Upper lobe of right lung (tissue), 1 donor: ENCODE measurements around the gene KCNQ5. TPM values are rescaled to one million over a fixed set of nuclear protein-coding genes. Genes with fewer than 3 reads are reported as not detected.

ENCODE experiments used
- ATAC-seq: fragments of 200-7000 bp; cut with Tn5 transposase; one replicate; pipeline ENCODE4 v1.9.1; 2020; ENCODE audit warnings: mild to moderate bottlenecking, moderate library complexity
- DNase-seq: peaks from one replicate; pipeline ENCODE4 v3.0.0-alpha.2; 2020
- H3K27ac ChIP-seq: fragments of 200-600 bp; one replicate; pipeline ENCODE4 v1.8.0; 2022
- H3K27me3 ChIP-seq: fragments of 200-600 bp; one replicate; pipeline ENCODE4 v1.8.0; 2022; ENCODE audit warnings: mild to moderate bottlenecking
- H3K36me3 ChIP-seq: fragments of 200-600 bp; one replicate; pipeline ENCODE4 v1.8.0; 2022
- H3K4me1 ChIP-seq: fragments of 200-600 bp; one replicate; pipeline ENCODE4 v1.8.0; 2022
- H3K4me3 ChIP-seq: fragments of 200-600 bp; one replicate; pipeline ENCODE4 v1.8.0; 2022; ENCODE audit warnings: mild to moderate bottlenecking
- H3K9me3 ChIP-seq: fragments of 200-600 bp; one replicate; pipeline ENCODE4 v1.8.0; 2022
- CTCF ChIP-seq: fragments of 200-600 bp; IDR thresholded peaks from one replicate; pipeline ENCODE4 v1.8.0; 2022; ENCODE audit warnings: antibody characterized with exemption
- intact Hi-C: fragments of 100-400 bp; cut with DNase I; formaldehyde crosslinking; loops from one replicate; pipeline ENCODE4 v1.11.0; 2022
- total RNA-seq: library from RNA; stranded (reverse); fragmentation: NEBNext Ultra II Directional; extraction: Animal tissue kit (Norgen Biotek cat#: 25700); gene quantifications from one replicate; pipeline ENCODE4 v1.2.1, GENCODE V29; 2021
- donor health status: DM: no; HTN: yes; CAD: no; lungs with severe emphysema.

KCNQ5 gene
- total RNA-seq, 1 donor from 2014 or later = 1.3 TPM

- Histone ChIP-seq H3K4me3 (no peak overlapping the region), H3K27me3 (no peaks in the 10 kb centered on the region), H3K9me3 (no peaks in the 10 kb centered on the region), H3K36me3 (no peaks in the 10 kb centered on the region), H3K4me1 (no peaks in the 10 kb centered on the region), H3K27ac (no peak overlapping the region)
- TF ChIP-seq CTCF = no peak
- no peak for DNase-seq
- intact Hi-C loops = no loop called here
- ATAC-seq = no peak
Measured at GRCh38 chr6:72631480-72631879, 9.6 kb downstream of the KCNQ5 start.

- H3K4me1 ChIP-seq = no peaks in the 10 kb centered on the region
- H3K27me3 ChIP-seq = no peaks in the 10 kb centered on the region
- no peak for TF ChIP-seq CTCF
- intact Hi-C loops = no loop called here
- no peak overlapping the region for H3K27ac ChIP-seq
- no peaks in the 10 kb centered on the region for H3K36me3 ChIP-seq
- ATAC-seq = no peak
- no peaks in the 10 kb centered on the region for H3K9me3 ChIP-seq
- DNase-seq = no peak
- no peak overlapping the region for H3K4me3 ChIP-seq
Measured at GRCh38 chr6:72635636-72636035, 13.8 kb downstream of the KCNQ5 start.

GRCh38 chr6:72636215-72636614, 14.4 kb downstream of the KCNQ5 start:
- Histone ChIP-seq H3K27me3 (no peaks in the 10 kb centered on the region), H3K4me3 (no peak overlapping the region), H3K9me3 (no peaks in the 10 kb centered on the region), H3K4me1 (no peaks in the 10 kb centered on the region), H3K27ac (no peak overlapping the region), H3K36me3 (no peaks in the 10 kb centered on the region)
- no peak for TF ChIP-seq CTCF
- no peak for ATAC-seq
- intact Hi-C loops = no loop called here
- no peak for DNase-seq

GRCh38 chr6:72636786-72637185, 14.9 kb downstream of the KCNQ5 start:
- Histone ChIP-seq H3K36me3 (no peaks in the 10 kb centered on the region), H3K4me1 (no peaks in the 10 kb centered on the region), H3K27ac (no peak overlapping the region), H3K9me3 (no peaks in the 10 kb centered on the region), H3K27me3 (no peaks in the 10 kb centered on the region), H3K4me3 (no peak overlapping the region)
- intact Hi-C loops = no loop called here
- no peak for TF ChIP-seq CTCF
- no peak for ATAC-seq
- no peak for DNase-seq

GRCh38 chr6:72639920-72640614, 18.2 kb downstream of the KCNQ5 start:
- DNase-seq = no peak
- Histone ChIP-seq H3K4me3 (no peak overlapping the region), H3K4me1 (no peaks in the 10 kb centered on the region), H3K27me3 (no peaks in the 10 kb centered on the region), H3K9me3 (no peaks in the 10 kb centered on the region), H3K27ac (no peak overlapping the region), H3K36me3 (no peaks in the 10 kb centered on the region)
- intact Hi-C loops = no loop called here
- no peak for TF ChIP-seq CTCF
- no peak for ATAC-seq

GRCh38 chr6:72640615-72640930, 18.7 kb downstream of the KCNQ5 start:
- DNase-seq (no peak), ATAC-seq (no peak)
- H3K27me3 ChIP-seq = no peaks in the 10 kb centered on the region
- intact Hi-C loops = no loop called here
- H3K4me1 ChIP-seq = no peaks in the 10 kb centered on the region
- H3K4me3 ChIP-seq = no peak overlapping the region
- H3K27ac ChIP-seq = no peak overlapping the region
- no peaks in the 10 kb centered on the region for H3K36me3 ChIP-seq
- H3K9me3 ChIP-seq = no peaks in the 10 kb centered on the region
- no peak for TF ChIP-seq CTCF
